Spleen (tissue), 7 donors: ENCODE data around the gene PDK4.

Source experiments
- POLR2A ChIP-seq, 3 donors: fragments of 450-650 bp; IDR thresholded peaks; one replicate each; pipeline ENCODE4 v1.5.1; 2017; ENCODE audit warnings: antibody characterized with exemption in 3 of 3, mild to moderate bottlenecking in 1 of 3
- POLR2AphosphoS5 ChIP-seq, 3 donors: sonication (generic); formaldehyde crosslinking; IDR thresholded peaks; one replicate each; pipeline ENCODE4 v1.5.1; 2017; ENCODE audit warnings: antibody characterized with exemption in 3 of 3
- TF ChIP-seq, protein P1 (sequence below), 11 experiments: fragments of 200-600 bp in 7 of 11; fragments of 450-650 bp in 4 of 11; sonication (generic) in 4 of 11; IDR thresholded peaks in 8 of 11; conservative IDR thresholded peaks in 3 of 11; 1 replicate in 7 of 11; 2 replicates in 4 of 11; pipeline versions ENCODE4 v1.4.0 to v1.8.0; 2016 to 2021; ENCODE audit warnings: antibody characterized with exemption in 11 of 11, inconsistent platforms in 4 of 11, mild to moderate bottlenecking in 1 of 11
- donor health status: DM: no; HTN: no; CAD: no; lungs with moderate emphysema.
- donor health status: DM: no; HTN: no; CAD: no.
- donor health status: DM: no; HTN: no; CAD: no.

DNA sequence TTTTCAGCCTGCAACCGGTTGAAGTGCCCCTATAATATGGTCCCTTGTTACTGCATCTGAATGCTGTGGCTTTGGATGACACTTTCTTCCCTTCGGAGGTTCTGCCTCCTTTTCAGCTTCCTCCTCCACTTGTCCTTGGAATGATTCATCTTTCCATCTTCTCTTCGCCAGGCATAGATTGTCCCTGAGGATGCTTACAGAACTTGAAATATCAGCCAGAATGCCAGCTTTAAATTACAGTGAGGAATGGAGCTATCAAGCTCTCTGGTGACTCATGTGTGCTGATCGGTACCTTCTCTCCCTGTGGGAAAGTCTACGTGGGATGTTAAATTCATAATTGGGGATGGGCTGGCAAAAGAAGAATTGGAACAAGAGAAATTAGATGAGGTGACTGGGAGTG is 45.9 kb upstream of the PDK4 start:
- TF ChIP-seq, protein P1, sequence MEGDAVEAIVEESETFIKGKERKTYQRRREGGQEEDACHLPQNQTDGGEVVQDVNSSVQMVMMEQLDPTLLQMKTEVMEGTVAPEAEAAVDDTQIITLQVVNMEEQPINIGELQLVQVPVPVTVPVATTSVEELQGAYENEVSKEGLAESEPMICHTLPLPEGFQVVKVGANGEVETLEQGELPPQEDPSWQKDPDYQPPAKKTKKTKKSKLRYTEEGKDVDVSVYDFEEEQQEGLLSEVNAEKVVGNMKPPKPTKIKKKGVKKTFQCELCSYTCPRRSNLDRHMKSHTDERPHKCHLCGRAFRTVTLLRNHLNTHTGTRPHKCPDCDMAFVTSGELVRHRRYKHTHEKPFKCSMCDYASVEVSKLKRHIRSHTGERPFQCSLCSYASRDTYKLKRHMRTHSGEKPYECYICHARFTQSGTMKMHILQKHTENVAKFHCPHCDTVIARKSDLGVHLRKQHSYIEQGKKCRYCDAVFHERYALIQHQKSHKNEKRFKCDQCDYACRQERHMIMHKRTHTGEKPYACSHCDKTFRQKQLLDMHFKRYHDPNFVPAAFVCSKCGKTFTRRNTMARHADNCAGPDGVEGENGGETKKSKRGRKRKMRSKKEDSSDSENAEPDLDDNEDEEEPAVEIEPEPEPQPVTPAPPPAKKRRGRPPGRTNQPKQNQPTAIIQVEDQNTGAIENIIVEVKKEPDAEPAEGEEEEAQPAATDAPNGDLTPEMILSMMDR (IDR thresholded peaks at IDR 0.05 in 8 of 11, conservative IDR thresholded peaks at IDR 0.05 in 3 of 11), result no peak
- TF ChIP-seq POLR2AphosphoS5 (IDR thresholded peaks at IDR 0.05) (no peak), POLR2A (IDR thresholded peaks at IDR 0.05) (no peak)
